ENCODE data around the gene JOSD1.

GRCh38 chr22:38685761-38686160 lies 15.0 kb downstream of the JOSD1 start:
- TF ChIP-seq CTCF (IDR thresholded peaks at IDR 0.05) (no peak), POLR2A (IDR thresholded peaks at IDR 0.05) (no peak)
